Measurements from ENCODE around the gene MINK1.

Gene MINK1

GRCh38 chr17:4933646-4934045, 100.5 kb downstream of the MINK1 start:
- no peak for DNase-seq (ENCODE audit: low spot score)

GRCh38 chr17:4934173-4934979, 101.2 kb downstream of the MINK1 start:
- no peak for DNase-seq (ENCODE audit: low spot score)

- no peak for DNase-seq (ENCODE audit: low spot score)
Measured at GRCh38 chr17:4935650-4936049, 102.5 kb downstream of the MINK1 start.

GRCh38 chr17:4936436-4936835, 103.3 kb downstream of the MINK1 start:
- no peak for DNase-seq (ENCODE audit: low spot score)

- DNase-seq (ENCODE audit: low spot score), result no peak
Measured at GRCh38 chr17:4937553-4937952, 104.4 kb downstream of the MINK1 start.

GRCh38 chr17:4938069-4938491, 104.9 kb downstream of the MINK1 start:
- no peak for DNase-seq (ENCODE audit: low spot score)

GRCh38 chr17:4938688-4939545, 105.8 kb downstream of the MINK1 start:
- no peak for DNase-seq (ENCODE audit: low spot score)

- no peak for DNase-seq (ENCODE audit: low spot score)
Measured at GRCh38 chr17:4939546-4939795, 106.3 kb downstream of the MINK1 start.

- peak; percentile 94 for DNase-seq (ENCODE audit: low spot score)
Measured at GRCh38 chr17:4939796-4940554, 106.8 kb downstream of the MINK1 start, which contains the start of the genes RNF167 and SLC25A11. Gene RNF167, plus strand, starts transcription at chr17:4940268. Its CDS starts 642 bp downstream, at chr17:4940910. Gene SLC25A11, minus strand, starts transcription at chr17:4940046. Its CDS starts 136 bp downstream, at chr17:4939910.

GRCh38 chr17:4940555-4941318, 107.6 kb downstream of the MINK1 start:
- peak; percentile 77 for DNase-seq (ENCODE audit: low spot score)

GRCh38 chr17:4941319-4941610, 108.1 kb downstream of the MINK1 start:
- DNase-seq (ENCODE audit: low spot score), result no peak

- DNase-seq (ENCODE audit: low spot score), result no peak
Measured at GRCh38 chr17:4942760-4943508, 109.8 kb downstream of the MINK1 start.

GRCh38 chr17:4944163-4944553, 111.0 kb downstream of the MINK1 start:
- DNase-seq (ENCODE audit: low spot score), result no peak

- no peak for DNase-seq (ENCODE audit: low spot score)
Measured at GRCh38 chr17:4944554-4945175, 111.5 kb downstream of the MINK1 start.

- DNase-seq (ENCODE audit: low spot score), result no peak
Measured at GRCh38 chr17:4945176-4945943, 112.2 kb downstream of the MINK1 start.

- no peak for DNase-seq (ENCODE audit: low spot score)
Measured at GRCh38 chr17:4945944-4946280, 112.8 kb downstream of the MINK1 start.

GRCh38 chr17:4946312-4946976, 113.3 kb downstream of the MINK1 start:
- no peak for DNase-seq (ENCODE audit: low spot score)

GRCh38 chr17:4947010-4947410, 113.9 kb downstream of the MINK1 start:
- no peak for DNase-seq (ENCODE audit: low spot score)

Data from D341Med (cell line).